ENCODE results near the gene MCTP2. TPM values are rescaled to one million over a fixed set of nuclear protein-coding genes. Genes with fewer than 3 reads are reported as not detected.

Gene MCTP2
- total and polyA plus RNA-seq, 2 of the 8 experiments (the other 6 are each of a cell fraction or from before 2014, with no cell fraction given): 3.4 to 4.5 TPM

GRCh38 chr15:94185547-94186236, 45.7 kb upstream of the MCTP2 start:
- Histone ChIP-seq H2BK12ac (ENCODE audit: low read depth, low read length) (no peak overlapping the region), H3K79me1 (ENCODE audit: low read depth, low read length) (no peaks in the 10 kb centered on the region), H3K4me3 (ENCODE audit: extremely low read depth in 1 of 4, insufficient read depth in 2 of 4, low read depth in 3 of 4, low read length in 4 of 4) (no peak overlapping the region), H3K79me2 (ENCODE audit: control insufficient read depth in 1 of 2, insufficient read depth in 2 of 2, low read length in 2 of 2) (no peaks in the 10 kb centered on the region), H3K23ac (ENCODE audit: insufficient read length) (no peak overlapping the region), H3K36me3 (ENCODE audit: control insufficient read depth in 2 of 4, insufficient read depth in 4 of 4, low read length in 3 of 4) (no peaks in the 10 kb centered on the region), H4K20me1 (replicated peaks in 1 of 2; ENCODE audit: control insufficient read depth in 1 of 2, insufficient read depth in 2 of 2, low read length in 2 of 2) (no peaks in the 10 kb centered on the region), H3K9me3 (ENCODE audit: insufficient read depth in 2 of 2, low read depth in 1 of 2, low read length in 1 of 2) (no peaks in the 10 kb centered on the region), H3K4ac (replicated peaks; ENCODE audit: insufficient read length, low read depth, low read length) (no peak overlapping the region), H2AK5ac (ENCODE audit: low read depth, low read length) (no peak overlapping the region), H3K27me3 (replicated peaks in 1 of 4; ENCODE audit: control insufficient read depth in 3 of 4, extremely low read depth in 1 of 4, insufficient read depth in 3 of 4, low read length in 3 of 4) (no peaks in the 10 kb centered on the region), H3K14ac (ENCODE audit: insufficient read length) (no peak overlapping the region), H3K56ac (replicated peaks; ENCODE audit: insufficient read length, low read depth, low read length) (no peak overlapping the region), H4K91ac (replicated peaks; ENCODE audit: insufficient read length, low read length) (no peak overlapping the region), H3K4me1 (replicated peaks in 1 of 4; ENCODE audit: control insufficient read depth in 3 of 4, insufficient read depth in 4 of 4, low read length in 3 of 4) (peaks cover 0 to 4% (median 0%) of the 10 kb centered on the region in 4 experiments; a peak in 1 of 7 replicates), H4K5ac (ENCODE audit: insufficient read length, low read depth, low read length) (no peak overlapping the region), H2BK20ac (ENCODE audit: low read length) (no peak overlapping the region), H3K27ac (ENCODE audit: low read depth, low read length) (no peak overlapping the region), H3K4me2 (ENCODE audit: insufficient read depth in 1 of 2, low read depth in 2 of 2, low read length in 2 of 2) (no peak overlapping the region), H4K8ac (ENCODE audit: extremely low read depth, insufficient read depth, low read length) (no peak overlapping the region), H3K23me2 (ENCODE audit: low read depth, low read length) (no peaks in the 10 kb centered on the region), H2BK5ac (ENCODE audit: low read depth, low read length) (no peak overlapping the region), H3K9ac (replicated peaks in 1 of 4; ENCODE audit: extremely low read depth in 1 of 4, low read depth in 3 of 4, low read length in 3 of 4) (no peak overlapping the region), H3K18ac (ENCODE audit: extremely low read depth, low read length) (no peak overlapping the region), H2AFZ (ENCODE audit: low read length) (no peak overlapping the region), H2BK120ac (replicated peaks; ENCODE audit: low read depth, low read length) (no peak overlapping the region), H2BK15ac (ENCODE audit: low read length) (no peak overlapping the region)
- 81% methylated on average over 9 of the region's 9 CpGs; no CpG with 5 or more reads in 1 of the 2 experiments for WGBS, 2 experiments (ENCODE audit: extremely low coverage in 1 of 2, insufficient coverage in 1 of 2, insufficient read length in 1 of 2, insufficient replicate concordance in 2 of 2, low coverage in 1 of 2, low lambda C conversion rate in 2 of 2, missing lambda C conversion rate in 1 of 2)
- DNase-seq (ENCODE audit: low read depth in 1 of 2, low spot score in 2 of 2): no peak
- FAIRE-seq: no peak
- ChIA-PET POLR2A (ENCODE audit: partially characterized antibody) (no interaction called here), CTCF (ENCODE audit: partially characterized antibody) (interaction anchor here (1.6 kb wide), 1 partner anchor 21 kb away, joined by 5 read pairs; no protein-coding TSS in a partner anchor)
- no peak for TF ChIP-seq NRF1 (IDR thresholded peaks at IDR 0.05; ENCODE audit: low read depth, low read length)
- no peak for TF ChIP-seq RNF2 (IDR thresholded peaks at IDR 0.05; ENCODE audit: borderline replicate concordance, low read depth, low read length, missing control alignments, poor library complexity, severe bottlenecking)
- no peak for TF ChIP-seq E2F6 (IDR thresholded peaks at IDR 0.05)
- no peak for TF ChIP-seq SP1 (IDR thresholded peaks at IDR 0.05; ENCODE audit: low read depth, low read length)
- TF ChIP-seq POU5F1 (IDR thresholded peaks at IDR 0.05; ENCODE audit: low read depth, low read length): no peak
- no peak for TF ChIP-seq USF2 (IDR thresholded peaks at IDR 0.05; ENCODE audit: low read length)
- no peak for TF ChIP-seq NANOG (IDR thresholded peaks at IDR 0.05; ENCODE audit: insufficient read depth, low read depth, low read length, poor library complexity, severe bottlenecking)
- TF ChIP-seq CTBP2 (IDR thresholded peaks at IDR 0.05; ENCODE audit: borderline replicate concordance, insufficient read depth, insufficient read length, low read length): no peak
- TF ChIP-seq SP4 (IDR thresholded peaks at IDR 0.05; ENCODE audit: low read length): no peak
- TF ChIP-seq SIN3A (conservative IDR thresholded peaks at IDR 0.05 in 1 of 2, IDR thresholded peaks at IDR 0.05 in 1 of 2; ENCODE audit: low read depth in 1 of 2, low read length in 2 of 2): no peak
